Ovary (tissue), 9 donors: Measurements from ENCODE around the gene EXOSC5. TPM values are rescaled to one million over a fixed set of nuclear protein-coding genes. Genes with fewer than 3 reads are reported as not detected.

Experiments
- DNase-seq, 5 donors: peaks; one replicate each; pipeline ENCODE4 v3.0.0-alpha.2; 2019 to 2020
- H3K27ac ChIP-seq, 2 donors: fragments of 200-600 bp; one replicate each; pipeline versions ENCODE4 v1.5.1 to v1.8.0; 2019 to 2022
- H3K27me3 ChIP-seq: fragments of 200-600 bp; one replicate; pipeline ENCODE4 v1.8.0; 2022
- H3K36me3 ChIP-seq: fragments of 200-600 bp; sonication (generic); one replicate; pipeline ENCODE4 v1.5.1; 2019
- H3K4me1 ChIP-seq: one replicate; pipeline ENCODE4 v1.8.1; 2013; ENCODE audit warnings: mild to moderate bottlenecking, moderate library complexity; ENCODE audit not compliant: insufficient read depth
- H3K4me3 ChIP-seq: fragments of 200-600 bp; sonication (generic); one replicate; pipeline ENCODE4 v1.5.1; 2017
- H3K9me3 ChIP-seq, 2 donors: fragments of 200-600 bp in 1 of 2; sonication (generic) in 1 of 2; one replicate each; pipeline versions ENCODE4 v1.5.1 to v1.8.1; 2013 to 2019; ENCODE audit warnings: mild to moderate bottlenecking in 1 of 2, moderate library complexity in 1 of 2
- CTCF ChIP-seq, 3 donors: fragments of 450-650 bp in 2 of 3; fragments of 200-600 bp in 1 of 3; IDR thresholded peaks; one replicate each; pipeline versions ENCODE4 v1.5.1 to v1.8.0; 2016 to 2022; ENCODE audit warnings: antibody characterized with exemption in 3 of 3, mild to moderate bottlenecking in 1 of 3
- EP300 ChIP-seq: sonication (generic); formaldehyde crosslinking; IDR thresholded peaks from one replicate; pipeline ENCODE4 v1.6.1; 2017; ENCODE audit warnings: antibody characterized with exemption
- POLR2A ChIP-seq: fragments of 450-650 bp; IDR thresholded peaks from one replicate; pipeline ENCODE4 v1.6.1; 2017; ENCODE audit warnings: antibody characterized with exemption, mild to moderate bottlenecking, moderate library complexity
- WGBS, 3 donors: extraction: QIAGEN DNeasy Blood & Tissue Kit in 1 of 3; methylation state at CpG; one replicate each; pipeline versions ENCODE4 v1.1.5 to v1.1.7; 2013 to 2017; 5-methylcytosine and 5-hydroxymethylcytosine counted together
- intact Hi-C, 4 donors: fragments of 100-400 bp; cut with DNase I; formaldehyde crosslinking; loops; one replicate each; pipeline versions ENCODE4 v1.11.0 to v1.15.1; 2022 to 2023
- polyA plus RNA-seq, 2 donors: library from polyadenylated mRNA; stranded (reverse); fragments of 200-250 nt in 1 of 2; fragments of 350-450 nt in 1 of 2; fragmentation: Illumina TruSeq in 1 of 2; extraction: RNeasy Lipid Tissue Mini Kit (QIAGEN cat#74804) in 1 of 2; gene quantifications; one replicate each; pipeline ENCODE4 v1.2.3, GENCODE V29; 2013 to 2014
- total RNA-seq, 7 donors: library from RNA; depleted of rRNA in 2 of 7; stranded (reverse); fragments of >200 nt in 2 of 7; fragmentation: NEBNext Ultra II Directional in 3 of 7; extraction: Animal tissue kit (Norgen Biotek cat#: 25700) in 3 of 7; gene quantifications; one replicate each; pipeline versions ENCODE4 v1.1.0 to v1.2.4, GENCODE V29; 2016 to 2023
- donor health status: DM: no; HTN: no; CAD: no; lungs with moderate emphysema.
- donor health status: DM: no; HTN: no; CAD: no.
- donor health status: Bipolar disorder and iron deficiency.
- donor health status: DM: yes; HTN: yes; CAD: no.
- donor health status: DM: no; HTN: no; CAD: no.
- donor health status: DM: yes; HTN: yes; CAD: no.

EXOSC5 gene
- total and polyA plus RNA-seq, 9 donors = 1.5 to 25.0 (median 13.8) TPM

DNA sequence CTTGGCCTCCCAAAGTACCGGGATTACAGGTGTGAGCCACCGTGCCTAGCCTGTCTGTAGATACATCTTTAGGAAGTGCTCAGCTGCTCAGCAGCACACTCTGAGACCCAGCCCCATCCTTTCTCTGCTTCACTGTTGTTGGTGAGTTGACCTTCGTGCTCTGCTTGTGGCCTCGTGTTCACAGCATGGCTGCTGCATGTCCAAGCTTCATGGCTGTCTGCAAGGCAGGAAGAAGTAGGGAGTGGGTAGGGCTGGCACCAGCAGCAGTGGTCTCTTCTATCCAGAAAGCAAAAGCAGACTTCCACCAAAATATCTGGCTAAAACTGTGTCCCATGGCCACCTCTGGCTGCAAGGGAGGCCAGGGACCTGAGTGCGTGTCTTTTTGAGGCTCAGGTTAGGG is 15.8 kb upstream of the EXOSC5 start:
- no peaks in the 10 kb centered on the region for H3K36me3 ChIP-seq

DNA sequence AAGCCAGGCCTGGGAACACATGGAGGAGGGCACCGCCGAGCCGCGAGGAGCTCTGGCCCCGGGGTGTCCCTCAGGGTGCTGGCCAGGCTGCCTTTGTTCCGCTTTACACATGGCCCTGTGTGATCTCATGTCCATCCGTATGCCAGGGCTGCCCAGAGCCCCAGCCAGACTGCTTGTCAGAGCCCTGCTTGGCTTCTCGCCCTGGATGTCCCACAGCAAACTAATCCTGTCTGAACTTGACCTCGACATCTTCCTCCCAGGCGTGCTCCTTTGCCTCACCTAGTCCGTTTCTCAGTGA is 14.8 kb upstream of the EXOSC5 start:
- no peak for DNase-seq
- intact Hi-C loops = no loop called here
- no peaks in the 10 kb centered on the region for H3K9me3 ChIP-seq
- no peak overlapping the region for H3K4me3 ChIP-seq
- no peak overlapping the region for H3K27ac ChIP-seq
- 76 to 91% (median 77%) methylated on average over 11 of the region's 11 CpGs for WGBS, 3 donors
- no peaks in the 10 kb centered on the region for H3K27me3 ChIP-seq
- H3K36me3 ChIP-seq = no peaks in the 10 kb centered on the region
- H3K4me1 ChIP-seq = no peaks in the 10 kb centered on the region
- TF ChIP-seq POLR2A = no peak
- TF ChIP-seq CTCF (IDR thresholded peaks at IDR 0.05) = no peak
- no peak for TF ChIP-seq EP300

More for the DNA sequence above, 15.8 kb upstream of the EXOSC5 start:
- TF ChIP-seq CTCF (IDR thresholded peaks at IDR 0.05) (no peak), EP300 (no peak), POLR2A (no peak)
- Histone ChIP-seq H3K4me3 (no peak overlapping the region), H3K27me3 (no peaks in the 10 kb centered on the region), H3K9me3 (no peaks in the 10 kb centered on the region), H3K4me1 (no peaks in the 10 kb centered on the region), H3K27ac (no peak overlapping the region)
- 88 to 92% (median 90%) methylated on average over 5 of the region's 5 CpGs for WGBS, 3 donors
- intact Hi-C loops = no loop called here
- DNase-seq = no peak

GRCh38 chr19:41411100-41411967 is 14.2 kb upstream of the EXOSC5 start:
- DNase-seq = no peak
- Histone ChIP-seq H3K9me3 (no peaks in the 10 kb centered on the region), H3K4me1 (no peaks in the 10 kb centered on the region), H3K4me3 (no peak overlapping the region), H3K36me3 (no peaks in the 10 kb centered on the region), H3K27me3 (no peaks in the 10 kb centered on the region), H3K27ac (no peak overlapping the region)
- WGBS, 3 donors = 67 to 77% (median 71%) methylated on average over 9 of the region's 9 CpGs
- intact Hi-C loops = no loop called here
- no peak for TF ChIP-seq CTCF (IDR thresholded peaks at IDR 0.05)
- TF ChIP-seq EP300 = no peak
- no peak for TF ChIP-seq POLR2A

DNA sequence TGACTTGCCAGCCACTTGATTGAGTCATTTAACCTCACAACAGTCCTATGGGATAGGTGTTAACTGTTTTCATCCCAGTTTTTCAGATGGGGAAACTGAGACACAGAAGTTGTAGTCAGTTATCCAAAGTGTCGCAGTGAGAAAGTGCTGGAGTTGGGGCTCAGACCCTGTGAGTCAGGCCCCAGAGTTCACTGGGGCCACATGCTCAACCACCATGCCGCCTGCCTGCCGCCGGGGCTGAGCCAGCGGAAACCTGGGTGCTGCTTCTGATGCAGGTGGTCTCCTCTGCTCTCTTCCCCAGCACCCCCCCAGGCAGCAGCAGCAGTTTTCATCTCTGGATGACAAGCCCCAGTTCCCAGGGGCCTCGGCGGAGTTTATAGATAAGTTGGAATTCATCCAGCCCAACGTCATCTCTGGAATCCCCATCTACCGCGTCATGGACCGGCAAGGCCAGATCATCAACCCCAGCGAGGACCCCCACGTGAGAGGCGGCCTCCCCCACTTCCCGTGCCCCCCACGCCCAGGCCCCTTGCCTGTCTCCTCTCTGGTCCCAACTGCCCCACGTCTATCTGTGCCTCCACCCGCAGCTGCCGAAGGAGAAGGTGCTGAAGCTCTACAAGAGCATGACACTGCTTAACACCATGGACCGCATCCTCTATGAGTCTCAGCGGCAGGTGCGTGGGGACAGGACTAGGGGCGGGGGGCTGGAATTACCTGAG is 13.3 kb upstream of the EXOSC5 start:
- no peak for TF ChIP-seq CTCF (IDR thresholded peaks at IDR 0.05)
- no peak for TF ChIP-seq POLR2A
- no peak for TF ChIP-seq EP300
- H3K36me3 ChIP-seq = no peaks in the 10 kb centered on the region
- intact Hi-C loops = no loop called here
- no peaks in the 10 kb centered on the region for H3K9me3 ChIP-seq
- no peaks in the 10 kb centered on the region for H3K4me1 ChIP-seq
- no peak overlapping the region for H3K4me3 ChIP-seq
- 74 to 85% (median 80%) methylated on average over 23 of the region's 23 CpGs for WGBS, 3 donors
- no peaks in the 10 kb centered on the region for H3K27me3 ChIP-seq
- no peak for DNase-seq
- no peak overlapping the region for H3K27ac ChIP-seq
